DOHH2 (cell line): Measurements from ENCODE around the gene GARNL3.

ENCODE experiments used
- H3F3A ChIP-seq: fragments of 200-600 bp; sonication (generic), shearing (Covaris generic); 2 replicates; pipeline ENCODE4 v1.6.0; 2016; ENCODE audit warnings: antibody characterized with exemption, mild to moderate bottlenecking; ENCODE audit not compliant: control insufficient read depth, insufficient read depth
- H3K27ac ChIP-seq: fragments of 200-600 bp; sonication (generic); 2 replicates; pipeline ENCODE4 v1.5.1; 2014; ENCODE audit warnings: low read depth, mild to moderate bottlenecking, low read length, moderate library complexity
- H3K27me3 ChIP-seq: fragments of 200-600 bp; sonication (generic); 2 replicates; pipeline ENCODE4 v1.6.1; 2014; ENCODE audit warnings: mild to moderate bottlenecking, low read length, mixed read lengths; ENCODE audit not compliant: control insufficient read depth
- H3K36me3 ChIP-seq: fragments of 200-600 bp; sonication (generic); 2 replicates; pipeline ENCODE4 v1.6.1; 2014; ENCODE audit warnings: mild to moderate bottlenecking, low read length, moderate library complexity, mixed read lengths; ENCODE audit not compliant: control insufficient read depth
- H3K4me1 ChIP-seq: fragments of 200-600 bp; sonication (generic); 2 replicates; pipeline ENCODE4 v1.6.1; 2014; ENCODE audit warnings: mild to moderate bottlenecking, low read length, mixed read lengths; ENCODE audit not compliant: control insufficient read depth
- H3K4me2 ChIP-seq: fragments of 200-600 bp; sonication (generic); 2 replicates; pipeline ENCODE4 v1.6.0; 2014; ENCODE audit warnings: mild to moderate bottlenecking, low read length, moderate library complexity
- H3K4me3 ChIP-seq: fragments of 200-600 bp; sonication (generic); 2 replicates; pipeline ENCODE4 v1.5.1; 2014; ENCODE audit warnings: mild to moderate bottlenecking, low read length, mixed read lengths
- H3K79me2 ChIP-seq: fragments of 200-600 bp; sonication (generic); 2 replicates; pipeline ENCODE4 v1.6.1; 2014; ENCODE audit warnings: mild to moderate bottlenecking, low read length, mixed read lengths; ENCODE audit not compliant: control insufficient read depth
- H3K9me2 ChIP-seq: fragments of 200-600 bp; sonication (generic); replicated peaks from 2 replicates; pipeline ENCODE4 v1.6.1; 2014; ENCODE audit warnings: mild to moderate bottlenecking, low read length, mixed read lengths; ENCODE audit not compliant: control insufficient read depth
- H3K9me3 ChIP-seq: fragments of 200-600 bp; sonication (generic); 2 replicates; pipeline ENCODE4 v1.6.1; 2014; ENCODE audit warnings: antibody characterized with exemption, low read length, mixed read lengths; ENCODE audit not compliant: control insufficient read depth, insufficient read depth
- H4K20me1 ChIP-seq: fragments of 200-600 bp; sonication (generic); 2 replicates; pipeline ENCODE4 v1.6.0; 2014; ENCODE audit warnings: low read depth, mild to moderate bottlenecking, antibody characterized with exemption, low read length, moderate library complexity; ENCODE audit not compliant: control insufficient read depth, insufficient read depth
- CTCF ChIP-seq: fragments of 200-600 bp; sonication (generic); IDR thresholded peaks from one replicate; pipeline ENCODE4 v1.5.1; 2014; ENCODE audit warnings: antibody characterized with exemption, mild to moderate bottlenecking, low read depth, low read length; ENCODE audit not compliant: poor library complexity, severe bottlenecking
- EZH2phosphoT487 ChIP-seq: fragments of 200-600 bp; sonication (generic); IDR thresholded peaks from 2 replicates; pipeline ENCODE4 v1.6.1; 2017; ENCODE audit warnings: borderline replicate concordance, mild to moderate bottlenecking, antibody characterized with exemption, low read length, moderate library complexity, mixed read lengths

Gene GARNL3

GRCh38 chr9:127224178-127224882 lies 40.2 kb upstream of the GARNL3 start:
- Histone ChIP-seq H3K27me3 (peaks cover 38% of the 10 kb centered on the region), H3F3A (no peaks in the 10 kb centered on the region), H3K36me3 (no peaks in the 10 kb centered on the region), H3K27ac (no peak overlapping the region), H3K9me2 (no peaks in the 10 kb centered on the region), H3K4me1 (peaks cover 26% of the 10 kb centered on the region), H3K4me3 (peak overlapping the region; percentile 79), H4K20me1 (no peaks in the 10 kb centered on the region), H3K9me3 (no peaks in the 10 kb centered on the region), H3K79me2 (no peaks in the 10 kb centered on the region), H3K4me2 (peak overlapping the region; percentile 94)
- TF ChIP-seq CTCF, result no peak
- no peak for TF ChIP-seq EZH2phosphoT487

GRCh38 chr9:127224883-127225739 lies 39.5 kb upstream of the GARNL3 start:
- TF ChIP-seq EZH2phosphoT487 (no peak), CTCF (no peak)

GRCh38 chr9:127225801-127226625 lies 38.6 kb upstream of the GARNL3 start:
- Histone ChIP-seq H4K20me1 (no peaks in the 10 kb centered on the region), H3K27me3 (peaks cover 34% of the 10 kb centered on the region), H3F3A (no peaks in the 10 kb centered on the region), H3K4me3 (peak overlapping the region; percentile 76), H3K79me2 (no peaks in the 10 kb centered on the region), H3K4me2 (peak overlapping the region; percentile 95), H3K4me1 (peaks cover 26% of the 10 kb centered on the region), H3K27ac (no peak overlapping the region), H3K9me3 (no peaks in the 10 kb centered on the region), H3K9me2 (no peaks in the 10 kb centered on the region), H3K36me3 (no peaks in the 10 kb centered on the region)
- TF ChIP-seq EZH2phosphoT487, result no peak
- no peak for TF ChIP-seq CTCF

More at GRCh38 chr9:127224883-127225739, 39.5 kb upstream of the GARNL3 start:
- Histone ChIP-seq H3K9me2 (no peaks in the 10 kb centered on the region), H3K4me3 (peak overlapping the region; percentile 79), H3K9me3 (no peaks in the 10 kb centered on the region), H3K4me2 (peak overlapping the region; percentile 95), H3K79me2 (no peaks in the 10 kb centered on the region), H3F3A (no peaks in the 10 kb centered on the region), H3K27ac (no peak overlapping the region), H4K20me1 (no peaks in the 10 kb centered on the region), H3K27me3 (peaks cover 40% of the 10 kb centered on the region), H3K4me1 (peaks cover 26% of the 10 kb centered on the region), H3K36me3 (no peaks in the 10 kb centered on the region)
